H1 (cell line): ENCODE data around the gene FASN. TPM values are rescaled to one million over a fixed set of nuclear protein-coding genes. Genes with fewer than 3 reads are reported as not detected.

Experiments
- CTCF ChIA-PET: fragments of 300-600 bp; sonication (Branson Sonifier 250); formaldehyde crosslinking; loops from one replicate; lab custom pipeline; 2021; ENCODE audit not compliant: partially characterized antibody; lab: Charles Lee
- POLR2A ChIA-PET: fragments of 300-600 bp; sonication (Branson Sonifier 250); formaldehyde crosslinking; loops from one replicate; lab custom pipeline; 2021; ENCODE audit warnings: inconsistent platforms; ENCODE audit not compliant: partially characterized antibody; lab: Charles Lee
- DNase-seq, 2 experiments: peaks; one replicate each; pipeline versions ENCODE4 v3.0.0 to v3.0.0-alpha.2; 2010 to 2022; ENCODE audit warnings: low spot score in 2 of 2, low read depth in 1 of 2, mixed read lengths in 1 of 2
- FAIRE-seq: peaks from 2 replicates; lab custom pipeline; 2011; peaks lifted over from hg19 to GRCh38; lab: Jason Lieb, UNC
- H2AFZ ChIP-seq: 2 replicates; pipeline ENCODE4 v1.8.1; 2012; ENCODE audit warnings: low read length, inconsistent platforms
- H2AK5ac ChIP-seq: 2 replicates; pipeline ENCODE4 v1.6.1; 2013; ENCODE audit warnings: low read depth, low read length
- H2BK120ac ChIP-seq: replicated peaks from 2 replicates; pipeline ENCODE3; 2013; ENCODE audit warnings: low read depth, low read length, inconsistent platforms
- H2BK12ac ChIP-seq: 2 replicates; pipeline ENCODE4 v1.6.1; 2013; ENCODE audit warnings: low read depth, low read length
- H2BK15ac ChIP-seq: 2 replicates; pipeline ENCODE4 v1.6.1; 2013; ENCODE audit warnings: low read length
- H2BK20ac ChIP-seq: 2 replicates; pipeline ENCODE4 v1.6.1; 2013; ENCODE audit warnings: low read length
- H2BK5ac ChIP-seq: 2 replicates; pipeline ENCODE4 v1.6.1; 2013; ENCODE audit warnings: low read depth, low read length
- H3K14ac ChIP-seq: 2 replicates; pipeline ENCODE4 v1.6.1; 2013; ENCODE audit warnings: inconsistent platforms; ENCODE audit not compliant: insufficient read length
- H3K18ac ChIP-seq: 2 replicates; pipeline ENCODE4 v1.6.1; 2013; ENCODE audit warnings: low read length; ENCODE audit errors: extremely low read depth
- H3K23ac ChIP-seq: 2 replicates; pipeline ENCODE4 v1.6.1; 2013; ENCODE audit warnings: inconsistent platforms; ENCODE audit not compliant: insufficient read length
- H3K23me2 ChIP-seq: 2 replicates; pipeline ENCODE4 v1.6.1; 2013; ENCODE audit warnings: low read depth, low read length
- H3K27ac ChIP-seq: 2 replicates; pipeline ENCODE4 v1.6.1; 2011; ENCODE audit warnings: low read depth, low read length, inconsistent platforms
- H3K27me3 ChIP-seq, 4 experiments: replicated peaks in 1 of 4; 1 replicate in 1 of 4; 2 replicates in 3 of 4; pipeline versions ENCODE4 v1.6.1 to v1.8.1; 2011 to 2013; ENCODE audit warnings: low read length in 3 of 4, mild to moderate bottlenecking in 3 of 4, inconsistent platforms in 2 of 4, mixed read lengths in 2 of 4, moderate library complexity in 1 of 4; ENCODE audit not compliant: control insufficient read depth in 3 of 4, insufficient read depth in 3 of 4; ENCODE audit errors: extremely low read depth in 1 of 4
- H3K36me3 ChIP-seq, 4 experiments: 2 replicates each; pipeline versions ENCODE4 v1.6.1 to v1.8.1; 2011 to 2013; ENCODE audit warnings: mild to moderate bottlenecking in 4 of 4, low read length in 3 of 4, moderate library complexity in 2 of 4, control low read depth in 1 of 4, inconsistent platforms in 1 of 4; ENCODE audit not compliant: insufficient read depth in 4 of 4, control insufficient read depth in 2 of 4
- H3K4ac ChIP-seq: replicated peaks from 2 replicates; pipeline ENCODE3; 2013; ENCODE audit warnings: low read length, low read depth, mixed read lengths, inconsistent platforms; ENCODE audit not compliant: insufficient read length
- H3K4me1 ChIP-seq, 4 experiments: replicated peaks in 1 of 4; 1 replicate in 1 of 4; 2 replicates in 3 of 4; pipeline versions ENCODE4 v1.6.1 to v1.8.1; 2011 to 2013; ENCODE audit warnings: low read length in 3 of 4, inconsistent platforms in 2 of 4, mixed read lengths in 1 of 4; ENCODE audit not compliant: insufficient read depth in 4 of 4, control insufficient read depth in 3 of 4
- H3K4me2 ChIP-seq, 2 experiments: 2 replicates each; pipeline versions ENCODE4 v1.6.1 to v1.8.1; 2011 to 2013; ENCODE audit warnings: low read depth in 2 of 2, low read length in 2 of 2, control low read depth in 1 of 2, inconsistent platforms in 1 of 2, mild to moderate bottlenecking in 1 of 2; ENCODE audit not compliant: insufficient read depth in 1 of 2
- H3K4me3 ChIP-seq, 4 experiments: fragments of 200-600, 300-600 bp in 1 of 4; sonication (generic), shearing (Covaris generic), sonication (Bioruptor Twin) in 1 of 4; 2 replicates each; pipeline versions ENCODE4 v1.5.1 to v1.8.1; 2011 to 2016; ENCODE audit warnings: low read length in 4 of 4, low read depth in 3 of 4, control low read depth in 2 of 4, inconsistent platforms in 2 of 4, mild to moderate bottlenecking in 2 of 4, mixed read lengths in 1 of 4, moderate library complexity in 1 of 4; ENCODE audit not compliant: insufficient read depth in 2 of 4; ENCODE audit errors: extremely low read depth in 1 of 4
- H3K56ac ChIP-seq: replicated peaks from 2 replicates; pipeline ENCODE3; 2013; ENCODE audit warnings: low read depth, mild to moderate bottlenecking, mixed read lengths, low read length, inconsistent platforms; ENCODE audit not compliant: insufficient read length
- H3K79me1 ChIP-seq: 2 replicates; pipeline ENCODE4 v1.6.1; 2013; ENCODE audit warnings: low read depth, low read length, control low read depth
- H3K79me2 ChIP-seq, 2 experiments: 2 replicates each; pipeline versions ENCODE4 v1.6.1 to v1.8.1; 2012 to 2013; ENCODE audit warnings: low read length in 2 of 2, mild to moderate bottlenecking in 2 of 2, inconsistent platforms in 1 of 2; ENCODE audit not compliant: insufficient read depth in 2 of 2, control insufficient read depth in 1 of 2
- H3K9ac ChIP-seq, 4 experiments: replicated peaks in 1 of 4; 1 replicate in 1 of 4; 2 replicates in 3 of 4; pipeline versions ENCODE4 v1.6.1 to v1.8.1; 2011 to 2013; ENCODE audit warnings: low read depth in 3 of 4, low read length in 3 of 4, control low read depth in 2 of 4, mild to moderate bottlenecking in 2 of 4, moderate library complexity in 2 of 4, inconsistent platforms in 1 of 4; ENCODE audit errors: extremely low read depth in 1 of 4
- H3K9me3 ChIP-seq, 2 experiments: 2 replicates each; pipeline versions ENCODE4 v1.6.1 to v1.8.1; 2012 to 2013; ENCODE audit warnings: mild to moderate bottlenecking in 2 of 2, moderate library complexity in 2 of 2, control low read depth in 1 of 2, inconsistent platforms in 1 of 2, low read depth in 1 of 2, low read length in 1 of 2, mixed read lengths in 1 of 2; ENCODE audit not compliant: insufficient read depth in 2 of 2
- H4K20me1 ChIP-seq, 2 experiments: replicated peaks in 1 of 2; 2 replicates each; pipeline versions ENCODE3 to v1.8.1; 2011 to 2013; ENCODE audit warnings: inconsistent platforms in 2 of 2, low read length in 2 of 2, mild to moderate bottlenecking in 1 of 2; ENCODE audit not compliant: insufficient read depth in 2 of 2, control insufficient read depth in 1 of 2
- H4K5ac ChIP-seq: 2 replicates; pipeline ENCODE4 v1.6.1; 2013; ENCODE audit warnings: low read length, low read depth, mixed read lengths, inconsistent platforms; ENCODE audit not compliant: insufficient read length
- H4K8ac ChIP-seq: 2 replicates; pipeline ENCODE4 v1.8.0; 2013; ENCODE audit warnings: mild to moderate bottlenecking, moderate library complexity, low read length, inconsistent platforms; ENCODE audit not compliant: insufficient read depth; ENCODE audit errors: extremely low read depth
- H4K91ac ChIP-seq: replicated peaks from 2 replicates; pipeline ENCODE3; 2013; ENCODE audit warnings: low read length, mixed read lengths, inconsistent platforms; ENCODE audit not compliant: insufficient read length
- GTF2F1 ChIP-seq: IDR thresholded peaks from 2 replicates; pipeline ENCODE4 v1.6.1; 2012; ENCODE audit warnings: low read depth, low read length, improper control_type of control experiment, borderline replicate concordance
- USF2 ChIP-seq: IDR thresholded peaks from 2 replicates; pipeline ENCODE4 v1.6.1; 2011; ENCODE audit warnings: low read length, improper control_type of control experiment
- WGBS, 2 experiments: shearing (Covaris generic) in 1 of 2; methylation state at CpG; one replicate each; pipeline versions ENCODE4 v1.1.6 to v1.1.7; 2013 to 2015; ENCODE audit warnings: low lambda C conversion rate in 2 of 2, mixed read lengths in 2 of 2, inconsistent platforms in 1 of 2, low coverage in 1 of 2, missing lambda C conversion rate in 1 of 2; ENCODE audit not compliant: insufficient replicate concordance in 2 of 2, insufficient coverage in 1 of 2, insufficient read length in 1 of 2; ENCODE audit errors: extremely low coverage in 1 of 2, missing lambda C conversion rate in 1 of 2; 5-methylcytosine and 5-hydroxymethylcytosine counted together
- polyA plus RNA-seq, 7 experiments: library from polyadenylated mRNA; depleted of rRNA in 3 of 7; stranded (reverse) in 5 of 7; unstranded in 2 of 7; fragments of >200 nt in 5 of 7; fragments of 200-250 nt in 2 of 7; gene quantifications; 1 replicate in 5 of 7; 2 replicates in 1 of 7; 4 replicates in 1 of 7; pipeline versions ENCODE4 v1.2.1 to v1.2.3, GENCODE V29; 2011 to 2013; ENCODE audit warnings: missing spikeins in 2 of 7, mixed read lengths in 2 of 7
- total RNA-seq: library from RNA; stranded (reverse); fragmentation: NEBNext Ultra II Directional; extraction: Animal tissue kit (Norgen Biotek cat#: 25700); gene quantifications from 2 replicates; pipeline ENCODE4 v1.2.1, GENCODE V29; 2021

FASN gene
- total and polyA plus RNA-seq, 2 of the 8 experiments (the other 6 are each of a cell fraction or from before 2014, with no cell fraction given): 143 to 561 TPM

- Histone ChIP-seq H3K79me2 (peaks cover 0 to 2% of the 10 kb centered on the region in 2 experiments; a peak in 1 of 4 replicates), H4K5ac (no peak overlapping the region), H3K27ac (no peak overlapping the region)
Observed at GRCh38 chr17:82035956-82036633, 61.9 kb downstream of the FASN start.

More at GRCh38 chr17:82035956-82036633, 61.9 kb downstream of the FASN start:
- Histone ChIP-seq H3K79me1 (peaks cover 3% of the 10 kb centered on the region; the same call in 1 of the 2 replicates), H3K4me1 (peaks cover 3 to 11% (median 6%) of the 10 kb centered on the region in 4 experiments; a peak in 6 of 7 replicates), H3K9ac (no peak overlapping the region), H4K91ac (no peak overlapping the region), H3K4me2 (peak overlapping the region; percentile 73 to 90), H2AFZ (no peak overlapping the region), H2BK20ac (no peak overlapping the region), H3K56ac (no peak overlapping the region), H3K4ac (no peak overlapping the region), H4K20me1 (peaks cover 2 to 8% of the 10 kb centered on the region in 2 experiments), H2BK15ac (no peak overlapping the region), H4K8ac (no peak overlapping the region), H3K36me3 (no peaks in the 10 kb centered on the region; a peak in 1 of 8 replicates), H2AK5ac (no peak overlapping the region), H2BK120ac (no peak overlapping the region), H2BK12ac (no peak overlapping the region), H3K9me3 (no peaks in the 10 kb centered on the region), H3K23me2 (peaks cover 13% of the 10 kb centered on the region; the same call in 1 of the 2 replicates), H3K14ac (no peak overlapping the region), H3K4me3 (peak overlapping the region in 2 of 4 experiments; percentile 49 to 77; a peak in 5 of 8 replicates), H3K23ac (no peak overlapping the region), H3K18ac (no peak overlapping the region), H3K27me3 (no peaks in the 10 kb centered on the region; a peak in 1 of 7 replicates), H2BK5ac (no peak overlapping the region)
- DNase-seq (no peak), FAIRE-seq (no peak)
- WGBS, 2 experiments: 89% methylated on average over 20 of the region's 20 CpGs; no CpG with 5 or more reads in 1 of the 2 experiments
- TF ChIP-seq GTF2F1: no peak
- TF ChIP-seq USF2: no peak
- ChIA-PET POLR2A (interaction anchor here (0.8 to 1.8 kb wide), 10 partner anchors 16 to 193 kb away, joined by 3 to 8 read pairs (median 4); no protein-coding TSS in a partner anchor), CTCF (interaction anchor here (0.6 to 1.9 kb wide), 13 partner anchors 14 to 169 kb away, joined by 3 to 11 read pairs (median 3); partner anchors contain the start of genes CENPX, GPS1, NOTUM and RFNG)
